Measurements from ENCODE around the gene PIP5K1B. TPM values are rescaled to one million over a fixed set of nuclear protein-coding genes. Genes with fewer than 3 reads are reported as not detected.

PIP5K1B gene
- total RNA-seq, 4 donors from 2014 or later, result 0.29 to 8.2 (median 4.1) TPM

DNA sequence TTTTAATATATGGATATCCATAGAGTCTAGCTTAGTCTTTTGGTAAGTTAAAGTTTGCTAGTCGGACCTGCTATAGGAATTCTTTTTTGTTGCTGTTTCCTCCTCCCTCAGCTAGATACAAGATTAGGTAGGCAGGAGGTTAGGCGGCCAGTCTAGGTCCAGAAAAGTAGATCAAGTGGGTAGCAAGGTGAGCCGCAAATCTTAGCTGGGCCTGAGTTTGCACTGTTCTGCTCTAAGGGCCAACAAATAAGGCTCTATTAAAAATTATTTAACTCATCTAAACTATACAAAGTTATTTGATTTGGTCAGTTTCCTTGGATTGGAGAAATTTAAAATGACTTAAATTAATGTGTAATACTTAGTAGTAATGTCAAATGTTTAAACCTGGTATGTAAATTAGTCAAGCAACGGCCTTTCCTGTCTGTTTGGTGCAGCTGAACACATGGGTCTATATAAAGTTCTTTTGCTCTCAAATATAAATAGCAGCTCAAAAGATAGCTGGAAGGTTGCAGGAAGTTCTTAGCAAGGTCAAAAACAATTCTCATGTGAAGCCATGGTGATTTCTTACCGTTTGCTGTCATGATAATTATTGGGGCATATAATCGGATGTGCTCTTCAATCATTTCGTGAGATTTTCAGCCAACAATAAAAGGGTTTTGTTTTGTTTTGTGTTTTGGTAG lies 236.9 kb downstream of the PIP5K1B start:
- no peak for DNase-seq
- Histone ChIP-seq H3K9me3 (no peaks in the 10 kb centered on the region), H3K36me3 (no peaks in the 10 kb centered on the region), H3K27ac (no peak overlapping the region), H3K4me3 (no peak overlapping the region), H3K4me1 (no peaks in the 10 kb centered on the region), H3K27me3 (no peaks in the 10 kb centered on the region)
- intact Hi-C loops (cut with DNase I; ENCODE audit: low total_unique reads), result no loop called here
- TF ChIP-seq, protein P1, sequence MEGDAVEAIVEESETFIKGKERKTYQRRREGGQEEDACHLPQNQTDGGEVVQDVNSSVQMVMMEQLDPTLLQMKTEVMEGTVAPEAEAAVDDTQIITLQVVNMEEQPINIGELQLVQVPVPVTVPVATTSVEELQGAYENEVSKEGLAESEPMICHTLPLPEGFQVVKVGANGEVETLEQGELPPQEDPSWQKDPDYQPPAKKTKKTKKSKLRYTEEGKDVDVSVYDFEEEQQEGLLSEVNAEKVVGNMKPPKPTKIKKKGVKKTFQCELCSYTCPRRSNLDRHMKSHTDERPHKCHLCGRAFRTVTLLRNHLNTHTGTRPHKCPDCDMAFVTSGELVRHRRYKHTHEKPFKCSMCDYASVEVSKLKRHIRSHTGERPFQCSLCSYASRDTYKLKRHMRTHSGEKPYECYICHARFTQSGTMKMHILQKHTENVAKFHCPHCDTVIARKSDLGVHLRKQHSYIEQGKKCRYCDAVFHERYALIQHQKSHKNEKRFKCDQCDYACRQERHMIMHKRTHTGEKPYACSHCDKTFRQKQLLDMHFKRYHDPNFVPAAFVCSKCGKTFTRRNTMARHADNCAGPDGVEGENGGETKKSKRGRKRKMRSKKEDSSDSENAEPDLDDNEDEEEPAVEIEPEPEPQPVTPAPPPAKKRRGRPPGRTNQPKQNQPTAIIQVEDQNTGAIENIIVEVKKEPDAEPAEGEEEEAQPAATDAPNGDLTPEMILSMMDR (IDR thresholded peaks at IDR 0.05), result no peak
- no peak for TF ChIP-seq POLR2A (IDR thresholded peaks at IDR 0.05)

GRCh38 chr9:68942790-68943189 lies 237.8 kb downstream of the PIP5K1B start:
- H3K27ac ChIP-seq, result no peak overlapping the region
- no peak for TF ChIP-seq POLR2A (IDR thresholded peaks at IDR 0.05)
- TF ChIP-seq, protein P1 (IDR thresholded peaks at IDR 0.05), result no peak
- no peaks in the 10 kb centered on the region for H3K36me3 ChIP-seq
- no peak overlapping the region for H3K4me3 ChIP-seq
- H3K9me3 ChIP-seq, result no peaks in the 10 kb centered on the region
- no peaks in the 10 kb centered on the region for H3K27me3 ChIP-seq
- intact Hi-C loops (cut with DNase I; ENCODE audit: low total_unique reads), result no loop called here
- DNase-seq, result no peak
- no peaks in the 10 kb centered on the region for H3K4me1 ChIP-seq

DNA sequence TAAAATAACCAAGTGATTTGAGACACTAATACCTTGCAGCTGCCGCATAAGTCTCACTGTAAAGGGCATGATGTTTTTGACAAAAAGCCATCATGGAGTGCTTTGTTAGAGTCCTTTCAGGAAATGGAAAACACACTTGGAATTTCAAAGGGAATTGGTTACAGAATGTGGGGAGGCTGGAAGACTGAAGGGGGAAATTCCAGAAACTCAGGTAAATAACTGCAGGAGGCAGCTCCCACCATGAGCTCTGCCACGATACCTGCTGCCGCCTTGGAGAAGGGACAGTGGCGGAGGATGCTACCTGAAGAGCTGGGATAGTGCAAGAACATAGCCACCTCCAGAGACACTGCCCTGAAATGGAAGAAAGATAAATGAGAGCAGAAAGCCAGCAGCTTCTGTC lies 242.0 kb downstream of the PIP5K1B start:
- no peaks in the 10 kb centered on the region for H3K4me1 ChIP-seq
- H3K9me3 ChIP-seq, result no peaks in the 10 kb centered on the region
- no peak overlapping the region for H3K27ac ChIP-seq
- no peaks in the 10 kb centered on the region for H3K36me3 ChIP-seq
- H3K4me3 ChIP-seq, result no peak overlapping the region
- DNase-seq, result no peak
- intact Hi-C loops (cut with DNase I; ENCODE audit: low total_unique reads), result no loop called here
- no peak for TF ChIP-seq POLR2A (IDR thresholded peaks at IDR 0.05)
- TF ChIP-seq, protein P1 (IDR thresholded peaks at IDR 0.05), result no peak
- no peaks in the 10 kb centered on the region for H3K27me3 ChIP-seq

- Histone ChIP-seq H3K36me3 (no peaks in the 10 kb centered on the region), H3K4me3 (no peak overlapping the region), H3K27ac (no peak overlapping the region), H3K9me3 (no peaks in the 10 kb centered on the region), H3K4me1 (no peaks in the 10 kb centered on the region), H3K27me3 (no peaks in the 10 kb centered on the region)
- intact Hi-C loops (cut with DNase I; ENCODE audit: low total_unique reads), result no loop called here
- TF ChIP-seq POLR2A (IDR thresholded peaks at IDR 0.05), result no peak
- TF ChIP-seq, protein P1 (IDR thresholded peaks at IDR 0.05), result no peak
- DNase-seq, result no peak
Measured at GRCh38 chr9:68947842-68948569, 243.0 kb downstream of the PIP5K1B start.

- no peaks in the 10 kb centered on the region for H3K27me3 ChIP-seq
- TF ChIP-seq POLR2A (IDR thresholded peaks at IDR 0.05), result no peak
- TF ChIP-seq, protein P1 (IDR thresholded peaks at IDR 0.05), result peak in 2 of 4 experiments; percentile 9 to 17
- no peaks in the 10 kb centered on the region for H3K9me3 ChIP-seq
Measured at GRCh38 chr9:68949271-68950000, 244.4 kb downstream of the PIP5K1B start.

More at GRCh38 chr9:68949271-68950000, 244.4 kb downstream of the PIP5K1B start:
- no peak overlapping the region for H3K27ac ChIP-seq
- H3K4me3 ChIP-seq, result no peak overlapping the region
- peak in 1 of 2 donors; percentile 22 for DNase-seq
- H3K36me3 ChIP-seq, result no peaks in the 10 kb centered on the region
- no peaks in the 10 kb centered on the region for H3K4me1 ChIP-seq
- intact Hi-C loops (cut with DNase I; ENCODE audit: low total_unique reads), result no loop called here

Measured in uterus (tissue), 4 donors.